ENCODE measurements around the gene AKAP9.

- TF ChIP-seq CTCF (IDR thresholded peaks at IDR 0.05), result no peak
- no peak for TF ChIP-seq POLR2A (IDR thresholded peaks at IDR 0.05)
Observed at GRCh38 chr7:92051655-92052054, 111.0 kb downstream of the AKAP9 start.

Measured in uterus (tissue), 2 donors.